T-helper 1 cell treated with Interleukin-12 subunit alpha and Interleukin-12 subunit beta and Interleukin-4 antibody, amounts not matched to agents 30 ng/mL and 1 ng/mL, for 36 hours (primary cell): Measurements from ENCODE around the gene NOD1. TPM values are rescaled to one million over a fixed set of nuclear protein-coding genes. Genes with fewer than 3 reads are reported as not detected.
"Not testable (repeated sequence)": the region's sequence is repeated elsewhere in the genome, so short reads cannot be mapped to it uniquely, and the experiment has no call there.

Experiments
- intact Hi-C: fragments of 100-400 bp; cut with micrococcal nuclease; formaldehyde crosslinking; loops from one replicate; pipeline ENCODE4 v1.15.1; 2024
- total RNA-seq: library from RNA; stranded (reverse); gene quantifications from 2 replicates; pipeline ENCODE4 v1.2.3, GENCODE V29; 2022

The NOD1 gene
- total RNA-seq, 1 donor from 2014 or later, result 23.2 TPM

DNA sequence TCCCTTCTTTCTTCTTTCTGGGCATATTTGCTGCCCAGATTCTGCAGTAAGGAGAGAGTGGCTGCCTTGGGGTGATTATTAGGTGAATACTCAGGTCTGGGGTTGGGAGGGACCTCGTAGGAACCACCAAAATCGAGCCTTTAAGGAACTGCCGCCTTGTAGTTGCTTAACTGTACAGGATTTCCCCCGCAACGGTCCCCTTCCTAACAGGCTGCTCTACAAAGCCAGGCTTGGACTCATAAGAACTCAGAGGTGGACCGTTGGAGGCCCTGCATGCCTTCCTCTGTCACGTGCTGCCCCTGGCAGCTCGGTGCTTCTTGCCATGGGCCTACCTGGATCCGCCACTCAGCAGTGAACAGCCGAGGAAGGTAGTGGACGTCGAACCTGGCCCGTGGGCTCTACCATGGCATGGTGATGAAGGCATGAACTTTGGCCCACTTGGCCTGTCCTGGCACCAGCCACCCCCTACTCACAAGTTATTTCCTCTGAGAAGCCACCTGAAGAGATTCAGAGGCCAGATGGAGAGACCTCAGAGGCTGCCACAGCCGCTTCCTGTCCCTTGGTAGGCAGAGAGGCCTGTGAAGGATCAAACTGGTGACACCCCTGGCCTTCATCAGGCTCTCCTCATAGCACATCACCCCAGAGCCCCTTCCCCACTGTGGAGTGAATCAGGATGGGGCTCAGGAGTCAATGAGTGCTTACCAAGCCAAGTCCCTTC, 54.6 kb downstream of the NOD1 start:
- intact Hi-C loops, result no loop called here

DNA sequence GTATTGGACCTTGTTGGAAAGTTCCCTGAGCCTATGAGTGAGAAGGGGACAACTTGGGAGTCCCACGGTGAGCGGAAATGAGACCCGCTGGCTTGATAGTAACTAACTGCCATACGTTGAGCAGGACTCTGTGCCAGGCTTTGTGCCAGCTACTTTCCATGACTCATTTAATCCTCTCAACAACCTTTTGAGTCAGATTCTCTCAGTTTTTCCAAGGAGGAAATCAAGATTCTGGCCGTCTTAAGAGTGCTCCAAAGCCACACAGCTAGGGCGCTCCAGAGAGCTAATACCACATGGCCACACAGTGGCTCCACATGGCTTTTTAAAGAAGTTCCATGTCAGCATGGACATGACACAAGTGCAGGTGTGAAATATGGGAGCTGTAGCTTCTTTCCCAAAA, 55.7 kb downstream of the NOD1 start:
- intact Hi-C loops, result no loop called here

DNA sequence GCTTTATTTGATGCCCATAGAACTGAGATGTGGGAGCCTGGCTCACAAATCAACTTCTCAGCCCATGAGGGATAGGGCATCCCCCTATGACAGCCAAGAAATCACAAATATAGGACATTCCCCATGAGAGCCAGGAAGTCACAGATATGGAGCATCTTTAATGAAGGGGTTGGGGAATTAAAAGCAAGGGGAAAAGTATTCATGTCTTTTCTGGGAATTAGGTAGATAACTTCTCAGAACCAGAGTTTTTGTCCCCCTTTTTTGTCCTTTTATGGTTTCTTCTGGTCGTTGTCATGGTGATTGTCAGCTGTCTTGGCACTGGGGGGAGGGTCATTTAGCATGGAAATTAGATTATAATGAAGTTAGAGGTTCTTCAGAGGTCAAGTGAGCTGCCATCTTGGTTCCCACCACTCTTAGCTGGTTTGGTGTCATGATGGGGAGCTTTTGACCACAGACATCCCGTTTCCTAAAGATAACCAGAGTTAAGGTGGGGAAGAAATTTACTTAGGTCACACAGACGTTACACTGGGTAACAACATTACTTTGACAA, 56.9 kb downstream of the NOD1 start:
- intact Hi-C loops, result no loop called here

DNA sequence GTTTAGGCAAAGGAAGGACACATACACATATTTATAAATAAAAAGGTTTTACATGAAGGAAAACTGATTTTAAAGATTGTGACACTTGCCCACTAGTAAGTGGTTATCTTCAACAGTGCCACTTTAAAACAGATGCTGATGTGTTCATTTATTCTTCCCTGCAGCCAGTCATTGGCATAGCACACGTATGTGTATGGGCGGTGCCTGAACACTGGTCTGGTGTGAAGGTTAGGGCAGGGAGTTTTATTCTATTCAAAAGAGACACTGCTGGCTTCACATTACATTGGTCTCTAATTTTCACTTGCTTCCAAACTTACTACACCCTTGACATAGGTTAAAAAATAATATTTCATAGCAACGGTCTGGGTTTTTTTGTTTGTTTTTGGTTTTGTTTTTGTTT, 57.9 kb downstream of the NOD1 start:
- intact Hi-C loops, result no loop called here

DNA sequence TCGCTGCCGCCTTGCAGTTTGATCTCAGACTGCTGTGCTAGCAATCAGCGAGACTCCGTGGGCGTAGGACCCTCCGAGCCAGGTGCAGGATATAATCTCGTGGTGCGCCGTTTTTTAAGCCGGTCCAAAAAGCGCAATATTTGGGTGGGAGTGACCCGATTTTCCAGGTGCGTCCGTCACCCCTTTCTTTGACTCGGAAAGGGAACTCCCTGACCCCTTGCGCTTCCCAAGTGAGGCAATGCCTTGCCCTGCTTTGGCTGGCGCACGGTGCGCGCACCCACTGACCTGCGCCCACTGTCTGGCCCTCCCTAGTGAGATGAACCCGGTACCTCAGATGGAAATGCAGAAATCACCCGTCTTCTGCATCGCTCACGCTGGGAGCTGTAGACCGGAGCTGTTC, 58.5 kb downstream of the NOD1 start:
- intact Hi-C loops, result not testable (repeated sequence)

DNA sequence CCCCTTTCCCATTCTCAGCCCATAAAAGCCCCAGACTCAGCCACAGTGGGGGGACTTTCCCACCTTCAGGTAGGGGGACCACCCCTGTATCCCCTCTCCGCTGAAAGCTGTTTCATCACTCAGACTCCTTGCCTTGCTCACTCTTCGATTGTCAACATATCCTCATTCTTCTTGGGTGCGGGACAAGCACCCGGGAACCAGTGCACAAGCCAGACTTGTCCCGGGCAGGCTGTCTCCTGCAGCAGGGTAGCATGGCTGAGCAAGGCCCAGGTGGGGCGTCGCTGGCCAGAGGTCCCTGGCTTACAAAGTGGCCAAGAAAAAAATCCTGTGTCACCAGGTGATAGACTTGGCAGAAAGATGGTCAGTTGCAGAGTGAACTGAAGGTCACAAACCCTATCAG, 64.7 kb downstream of the NOD1 start:
- intact Hi-C loops, result loop anchor here (1.0 to 5.0 kb wide), 2 partner anchors 138 to 252 kb away; no protein-coding TSS in a partner anchor

DNA sequence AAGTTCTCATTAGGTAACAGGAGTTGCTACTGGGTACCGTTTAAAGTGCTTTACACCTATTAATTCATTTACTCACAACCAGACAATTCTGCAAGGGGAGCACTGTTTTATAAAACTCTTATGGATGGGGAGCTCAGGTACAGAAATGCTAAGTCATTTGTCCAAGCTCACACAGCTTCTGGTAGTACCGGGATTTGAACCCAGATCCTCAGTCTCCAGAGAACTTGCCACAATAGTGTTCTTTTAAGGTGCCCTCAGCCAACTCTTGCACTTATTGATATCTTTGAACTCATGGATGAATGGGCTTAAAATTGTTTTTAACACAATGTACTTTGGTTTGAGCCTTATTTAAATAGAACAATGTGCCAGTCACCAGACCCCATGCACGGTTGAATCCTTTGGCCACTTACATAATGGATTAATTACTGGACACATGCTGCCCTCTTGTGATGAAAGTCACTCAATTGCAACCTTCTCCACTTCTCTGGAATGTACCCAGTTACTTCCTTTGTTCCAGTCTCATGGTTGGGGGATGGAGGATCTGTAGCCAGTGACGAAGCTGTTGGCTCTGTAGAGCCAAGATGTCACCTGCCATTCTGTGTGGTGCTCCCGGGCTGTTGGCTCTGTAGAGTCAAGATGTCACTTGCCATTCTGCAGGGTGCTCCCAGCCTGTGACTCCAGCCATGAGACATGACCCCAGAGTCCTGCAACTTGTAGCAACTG, 65.6 kb downstream of the NOD1 start:
- intact Hi-C loops, result loop anchor here (1.0 to 5.0 kb wide), 2 partner anchors 137 to 251 kb away; no protein-coding TSS in a partner anchor

DNA sequence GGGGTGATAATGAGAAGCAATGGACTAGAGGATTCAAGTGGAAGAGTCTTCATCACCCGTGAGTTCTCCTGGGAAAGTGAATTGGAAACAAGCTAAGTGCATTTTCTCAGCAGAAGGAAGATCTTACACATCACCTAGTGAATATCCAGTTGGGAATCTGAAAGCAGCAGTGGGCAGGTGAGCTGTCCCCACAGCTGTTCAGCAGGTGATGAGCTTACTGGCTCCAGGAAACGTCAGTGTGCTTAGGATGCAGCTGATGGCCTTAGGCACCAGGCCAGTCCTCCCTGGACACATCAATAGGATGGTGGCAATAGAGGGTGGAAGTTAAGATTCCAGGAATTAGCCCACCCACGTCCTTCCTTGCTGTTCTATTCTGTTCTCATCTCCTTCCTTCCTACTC, 66.7 kb downstream of the NOD1 start:
- intact Hi-C loops, result loop anchor here (5.0 kb wide), 1 partner anchor 250 kb away; no protein-coding TSS in a partner anchor

DNA sequence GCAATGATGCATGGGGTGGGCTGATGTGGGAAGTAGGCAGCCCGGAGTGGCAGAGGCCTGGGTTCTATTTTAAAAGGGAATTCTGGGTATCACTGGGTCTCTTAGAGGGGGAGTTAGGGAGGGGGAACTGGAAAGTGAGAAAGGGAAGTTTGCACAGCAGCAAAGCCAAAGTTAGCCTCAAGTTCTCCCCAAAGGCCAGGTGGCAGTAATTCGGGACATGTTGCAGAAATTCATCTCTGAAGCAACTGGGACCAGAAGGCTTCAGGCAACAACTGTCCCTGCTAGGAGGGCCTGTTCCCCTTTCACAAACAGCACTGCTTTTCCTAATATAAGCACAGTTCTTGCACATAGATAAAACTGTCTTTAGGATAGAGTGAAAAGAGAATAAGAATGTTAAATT, 67.4 kb downstream of the NOD1 start:
- intact Hi-C loops, result loop anchor here (5.0 kb wide), 1 partner anchor 249 kb away; no protein-coding TSS in a partner anchor

DNA sequence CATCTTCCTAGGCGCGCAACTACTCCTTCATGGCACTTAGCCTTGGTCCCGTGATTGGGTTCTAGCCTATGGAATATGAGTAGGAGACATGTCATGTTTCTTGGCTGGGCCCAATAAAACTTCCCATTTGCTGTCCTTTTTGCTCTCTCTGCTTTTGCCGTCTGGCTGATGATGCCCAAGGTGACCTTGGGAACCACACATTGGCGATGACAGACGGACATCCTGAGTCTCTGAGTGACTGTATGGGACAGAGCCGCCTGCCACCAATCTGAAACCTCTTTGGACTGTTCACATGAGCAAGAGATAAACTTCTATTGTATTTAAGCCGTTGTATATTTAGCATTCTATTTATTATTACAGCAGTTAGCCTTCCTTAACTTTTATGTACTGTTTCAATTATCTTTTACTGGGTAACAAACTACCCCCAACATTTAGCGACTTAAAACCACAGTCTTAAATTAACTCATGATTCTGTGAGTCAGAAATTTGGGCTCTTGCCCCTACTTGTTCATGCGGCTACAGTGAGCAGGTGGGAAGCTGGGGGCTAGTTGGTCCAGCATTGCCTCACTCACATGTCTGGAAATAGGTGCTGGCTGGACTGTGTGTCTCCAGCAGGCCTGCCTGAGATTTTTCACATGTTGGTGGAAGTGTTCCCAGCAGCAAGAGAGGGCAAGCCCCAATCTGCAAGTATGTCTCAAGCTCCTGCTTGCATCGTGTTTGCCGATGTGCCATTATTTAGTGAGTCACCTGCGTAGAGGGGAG, 71.7 kb downstream of the NOD1 start:
- intact Hi-C loops, result no loop called here

DNA sequence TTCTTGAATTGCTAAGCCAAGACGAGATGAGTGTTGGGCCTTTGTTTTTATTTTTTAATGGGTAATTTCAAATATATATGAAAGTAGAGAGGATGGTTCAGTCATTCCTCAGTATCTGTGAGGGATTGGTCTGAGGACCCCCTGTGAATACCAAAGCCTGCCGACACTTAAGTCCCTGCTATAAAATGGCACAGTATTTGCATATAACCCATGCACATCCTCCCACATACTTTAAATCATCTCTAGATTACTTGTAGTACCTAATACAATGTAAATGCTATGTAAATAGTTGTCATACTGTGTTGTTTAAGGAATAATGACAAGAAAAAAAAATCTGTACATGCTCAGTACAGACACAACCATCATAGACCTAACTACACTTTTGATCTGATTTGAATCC, 73.4 kb downstream of the NOD1 start:
- intact Hi-C loops, result no loop called here

DNA sequence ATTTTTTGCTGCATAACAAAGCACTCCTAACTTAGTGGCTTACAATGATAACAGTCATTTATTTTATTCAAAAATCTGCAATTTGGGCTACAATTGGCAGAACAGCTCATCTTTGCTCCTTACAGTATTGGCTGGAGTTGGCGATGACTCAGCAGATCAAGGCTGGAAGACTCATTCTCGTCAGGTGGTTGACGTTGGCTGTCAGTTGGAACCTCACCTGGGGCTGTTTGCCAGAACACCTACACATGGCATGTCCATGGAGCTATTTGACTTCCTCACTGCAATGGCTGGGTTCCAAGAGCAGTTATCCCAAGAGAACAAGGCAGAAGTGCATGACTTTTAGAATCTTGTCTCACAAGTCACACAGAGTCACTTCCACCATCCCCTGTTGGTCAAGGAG, 75.1 kb downstream of the NOD1 start:
- intact Hi-C loops, result no loop called here

DNA sequence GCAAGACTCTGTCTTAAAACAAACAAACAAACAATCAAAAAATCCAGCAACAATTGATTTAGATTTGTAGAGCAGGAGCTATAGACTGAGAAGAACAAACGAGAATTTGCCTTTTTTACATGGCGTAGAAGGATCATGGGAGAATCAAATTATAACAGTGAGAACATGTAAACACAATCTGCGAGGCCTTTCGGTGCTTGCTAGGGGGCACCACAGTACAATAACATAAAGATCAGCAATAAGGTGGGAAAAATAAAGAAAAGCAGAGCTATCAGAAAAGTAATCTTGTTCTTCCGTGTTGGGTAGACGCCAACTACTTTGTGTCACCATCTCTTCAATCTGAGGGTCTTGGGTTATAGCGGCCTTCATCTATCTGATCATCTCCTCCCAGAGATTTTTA, 82.2 kb downstream of the NOD1 start:
- intact Hi-C loops, result no loop called here

DNA sequence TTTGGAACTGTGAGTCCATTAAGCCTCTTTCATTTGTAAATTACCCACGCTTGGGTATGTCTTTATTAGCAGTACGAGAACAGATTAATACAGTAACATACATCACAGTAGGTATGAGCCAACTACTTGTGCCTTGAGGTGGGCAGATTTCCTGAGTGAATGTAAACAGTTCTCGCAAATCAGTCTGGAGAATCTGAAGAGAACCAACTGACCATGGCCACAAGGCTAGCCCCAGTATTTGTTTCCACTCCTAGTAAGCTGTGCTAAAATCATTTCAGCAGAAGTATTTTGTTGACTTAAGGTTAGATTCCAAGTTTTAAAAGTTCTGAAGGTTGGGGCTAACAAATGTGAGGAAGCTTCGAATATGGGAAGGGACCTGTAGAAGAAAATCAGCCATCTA, 82.9 kb downstream of the NOD1 start:
- intact Hi-C loops, result no loop called here

DNA sequence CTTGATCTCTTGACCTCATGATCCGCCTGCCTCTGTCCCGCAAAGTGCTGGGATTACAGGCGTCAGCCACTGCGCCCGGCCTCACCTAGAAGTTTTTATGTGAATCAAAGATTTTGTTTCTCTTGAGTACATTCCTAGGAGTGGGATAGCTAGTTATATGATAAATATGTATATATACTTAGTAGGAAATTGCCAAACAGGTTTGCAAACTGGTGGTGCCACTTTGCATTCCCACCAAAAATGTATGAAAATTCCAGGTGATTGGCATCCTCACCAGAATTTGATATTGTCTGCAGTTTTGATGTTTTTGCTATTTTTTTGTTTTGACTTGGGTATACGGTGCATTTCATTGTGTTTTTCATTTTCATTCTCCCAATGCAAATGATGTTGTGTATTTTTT, 86.8 kb downstream of the NOD1 start:
- intact Hi-C loops, result no loop called here

DNA sequence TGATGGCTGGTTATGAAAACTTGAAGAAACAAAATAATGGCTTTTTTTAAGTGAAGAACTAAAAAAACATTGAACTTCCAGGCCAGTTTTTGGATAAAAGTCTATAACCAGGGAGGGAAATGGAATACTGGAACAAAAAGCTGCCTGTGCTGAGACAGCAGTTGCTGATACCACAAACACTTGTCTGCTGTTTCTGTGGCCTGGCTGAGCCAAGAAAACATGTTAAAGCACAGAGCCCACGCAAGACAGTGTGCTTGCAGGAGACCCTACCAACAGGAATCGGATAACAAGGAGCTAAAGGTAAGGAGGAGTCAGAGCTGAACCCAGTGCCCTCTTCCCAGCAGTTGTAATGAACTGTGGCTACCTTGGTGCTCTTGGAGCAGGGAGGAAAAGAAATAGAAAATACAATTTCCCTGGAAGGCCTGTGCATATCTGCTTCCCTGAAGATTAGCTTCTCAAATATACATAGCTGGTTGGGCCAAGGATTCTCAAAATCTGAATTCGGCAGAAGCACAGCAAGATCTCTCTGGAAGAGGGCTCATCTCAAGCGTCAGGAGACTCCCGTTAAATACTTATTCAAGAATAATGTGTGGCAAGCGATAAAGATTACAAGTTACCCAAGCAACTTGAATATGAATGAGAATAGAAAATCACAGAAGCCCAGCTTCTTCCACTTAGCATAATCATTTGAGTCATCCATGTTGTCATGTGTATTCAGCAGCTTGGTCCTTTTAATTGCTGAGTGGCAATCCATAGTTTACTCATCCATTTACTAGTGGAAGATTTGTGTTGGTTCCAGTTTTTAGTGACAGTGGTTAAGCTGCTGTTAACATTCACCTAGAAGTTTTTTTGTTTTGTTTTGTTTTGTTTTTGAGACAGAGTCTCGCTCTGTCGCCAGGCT, 87.6 kb downstream of the NOD1 start:
- intact Hi-C loops, result no loop called here

DNA sequence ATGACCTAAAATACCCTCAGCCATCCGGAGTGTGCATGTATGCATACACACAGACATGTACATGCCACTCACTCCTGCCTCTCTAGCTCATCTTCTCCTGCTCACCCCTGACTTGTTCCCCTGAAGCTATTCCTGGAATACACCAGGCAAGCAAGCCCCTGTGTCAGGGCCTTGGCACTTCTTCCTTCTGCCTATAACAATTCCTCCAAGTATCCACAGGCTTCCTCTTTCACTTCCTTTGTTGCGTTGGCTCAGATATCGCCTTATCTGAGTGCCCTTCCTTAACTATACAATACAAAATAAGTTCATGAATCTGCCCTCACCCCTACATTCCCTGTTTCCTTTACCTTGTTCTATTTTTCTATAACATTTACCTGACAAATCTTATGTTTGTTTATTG, 88.8 kb downstream of the NOD1 start:
- intact Hi-C loops, result no loop called here

DNA sequence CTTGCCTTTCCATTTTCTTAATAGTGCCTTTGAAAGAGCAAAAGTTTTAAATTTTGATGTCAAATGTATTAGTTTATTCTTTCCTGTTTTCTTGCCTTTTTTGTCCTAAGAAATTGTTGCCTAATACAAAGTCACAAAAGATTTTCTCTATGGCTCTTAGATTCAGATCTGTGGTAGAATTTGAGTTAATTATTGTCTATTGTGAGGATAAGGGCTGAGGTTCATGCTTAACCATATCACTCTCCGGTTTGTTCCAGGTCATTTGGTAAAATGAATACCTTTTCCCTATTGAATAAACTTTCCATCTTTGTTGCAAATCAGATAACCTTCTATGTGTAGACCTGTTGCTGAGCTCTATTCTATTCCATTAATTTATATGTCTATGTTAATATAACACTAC, 96.0 kb downstream of the NOD1 start:
- intact Hi-C loops, result no loop called here

DNA sequence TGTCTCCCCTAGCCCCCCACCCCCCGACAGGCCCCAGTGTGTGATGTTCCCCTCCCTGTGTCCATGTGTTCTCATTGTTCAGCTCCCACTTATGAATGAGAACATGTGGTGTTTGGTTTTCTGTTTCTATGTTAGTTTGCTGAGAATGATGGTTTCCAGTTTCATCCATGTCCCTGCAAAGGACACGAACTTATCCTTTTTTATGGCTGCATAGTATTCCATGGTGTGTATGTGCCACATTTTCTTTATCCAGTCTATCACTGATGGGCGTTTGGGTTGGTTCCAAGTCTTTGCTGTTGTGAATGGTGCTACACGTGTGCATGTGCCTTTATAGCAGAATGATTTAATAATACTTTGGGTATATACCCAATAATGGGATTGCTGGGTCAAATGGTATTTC, 97.8 kb downstream of the NOD1 start:
- intact Hi-C loops, result not testable (repeated sequence)

DNA sequence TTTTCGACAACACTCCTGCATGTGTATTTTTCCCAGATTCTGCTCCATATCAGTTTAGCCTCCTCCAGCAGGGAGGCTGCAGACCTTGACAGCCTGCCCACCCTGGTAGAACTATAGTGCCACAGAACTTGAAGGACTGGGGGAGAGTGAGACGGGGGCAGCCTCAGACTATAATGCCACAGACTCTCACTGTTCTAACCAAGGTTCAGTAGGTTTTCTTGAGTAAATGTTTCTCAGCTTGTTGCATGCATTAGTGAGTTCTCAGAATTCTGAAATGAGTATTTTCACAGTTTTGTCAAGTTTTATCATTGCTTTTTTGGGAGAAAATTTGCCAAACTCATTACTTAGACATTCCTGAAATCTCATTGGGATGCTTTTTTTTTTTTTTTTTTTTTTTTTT, 98.3 kb downstream of the NOD1 start:
- intact Hi-C loops, result no loop called here

DNA sequence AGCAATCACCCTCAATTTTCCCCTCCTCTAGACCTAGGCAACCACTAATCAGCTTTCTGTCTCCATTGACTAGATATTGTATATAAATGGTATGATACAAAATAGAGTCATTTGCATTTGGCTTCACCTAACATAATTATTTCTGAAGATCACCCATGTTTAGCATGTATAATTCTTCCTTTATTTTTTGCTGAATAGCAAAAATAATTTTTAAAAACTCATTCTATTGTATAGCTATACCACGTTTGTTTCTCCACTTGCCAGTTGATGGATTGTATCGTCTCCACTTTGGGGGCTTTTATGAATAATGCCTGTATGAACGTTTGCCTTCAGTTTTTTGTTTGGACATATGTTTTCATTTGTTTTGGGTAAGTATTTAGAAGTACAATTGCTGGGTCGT, 98.8 kb downstream of the NOD1 start:
- intact Hi-C loops, result no loop called here
